GM13977 (cell line): ENCODE measurements around the gene RAB14.

Experiments
- DNase-seq: peaks from one replicate; pipeline ENCODE4 v3.0.0; 2012; ENCODE audit warnings: low spot score
- in situ Hi-C: fragments of 300-500 bp; cut with MboI; formaldehyde crosslinking; loops from one replicate; pipeline ENCODE4 v1.12.0; 2022; ENCODE audit warnings: low sequenced_read_pairs, low pct_unique_long_range_greater_than_20kb, mixed read lengths, inconsistent platforms; ENCODE audit not compliant: unreplicated experiment
- TF ChIP-seq, protein P1 (sequence below): IDR thresholded peaks from 2 replicates; pipeline ENCODE4 v1.5.1; 2012; ENCODE audit warnings: mild to moderate bottlenecking, control low read depth; ENCODE audit not compliant: insufficient read depth; ENCODE audit errors: extremely low read depth, missing control alignments

RAB14 gene

DNA sequence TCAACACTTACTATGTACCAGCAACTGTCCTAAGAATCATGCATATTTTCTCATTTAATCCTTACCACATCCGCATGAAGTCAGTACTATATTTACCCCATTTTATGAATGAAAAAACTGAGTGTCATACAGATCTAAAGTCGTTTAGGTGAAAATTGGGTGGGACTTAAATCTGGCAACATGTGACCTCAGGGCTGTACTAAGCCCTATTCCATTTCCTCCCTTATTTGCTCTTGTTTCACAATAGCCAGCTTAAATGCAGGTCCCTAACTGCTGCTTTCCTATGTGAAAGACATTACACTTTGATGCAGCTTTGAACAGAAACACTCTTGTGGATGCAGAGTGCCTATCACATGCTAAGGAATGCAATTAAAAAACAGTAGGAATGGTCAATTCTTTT lies 2.5 kb upstream of the RAB14 start:
- in situ Hi-C loops = no loop called here
- TF ChIP-seq, protein P1, sequence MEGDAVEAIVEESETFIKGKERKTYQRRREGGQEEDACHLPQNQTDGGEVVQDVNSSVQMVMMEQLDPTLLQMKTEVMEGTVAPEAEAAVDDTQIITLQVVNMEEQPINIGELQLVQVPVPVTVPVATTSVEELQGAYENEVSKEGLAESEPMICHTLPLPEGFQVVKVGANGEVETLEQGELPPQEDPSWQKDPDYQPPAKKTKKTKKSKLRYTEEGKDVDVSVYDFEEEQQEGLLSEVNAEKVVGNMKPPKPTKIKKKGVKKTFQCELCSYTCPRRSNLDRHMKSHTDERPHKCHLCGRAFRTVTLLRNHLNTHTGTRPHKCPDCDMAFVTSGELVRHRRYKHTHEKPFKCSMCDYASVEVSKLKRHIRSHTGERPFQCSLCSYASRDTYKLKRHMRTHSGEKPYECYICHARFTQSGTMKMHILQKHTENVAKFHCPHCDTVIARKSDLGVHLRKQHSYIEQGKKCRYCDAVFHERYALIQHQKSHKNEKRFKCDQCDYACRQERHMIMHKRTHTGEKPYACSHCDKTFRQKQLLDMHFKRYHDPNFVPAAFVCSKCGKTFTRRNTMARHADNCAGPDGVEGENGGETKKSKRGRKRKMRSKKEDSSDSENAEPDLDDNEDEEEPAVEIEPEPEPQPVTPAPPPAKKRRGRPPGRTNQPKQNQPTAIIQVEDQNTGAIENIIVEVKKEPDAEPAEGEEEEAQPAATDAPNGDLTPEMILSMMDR = no peak
- no peak for DNase-seq

DNA sequence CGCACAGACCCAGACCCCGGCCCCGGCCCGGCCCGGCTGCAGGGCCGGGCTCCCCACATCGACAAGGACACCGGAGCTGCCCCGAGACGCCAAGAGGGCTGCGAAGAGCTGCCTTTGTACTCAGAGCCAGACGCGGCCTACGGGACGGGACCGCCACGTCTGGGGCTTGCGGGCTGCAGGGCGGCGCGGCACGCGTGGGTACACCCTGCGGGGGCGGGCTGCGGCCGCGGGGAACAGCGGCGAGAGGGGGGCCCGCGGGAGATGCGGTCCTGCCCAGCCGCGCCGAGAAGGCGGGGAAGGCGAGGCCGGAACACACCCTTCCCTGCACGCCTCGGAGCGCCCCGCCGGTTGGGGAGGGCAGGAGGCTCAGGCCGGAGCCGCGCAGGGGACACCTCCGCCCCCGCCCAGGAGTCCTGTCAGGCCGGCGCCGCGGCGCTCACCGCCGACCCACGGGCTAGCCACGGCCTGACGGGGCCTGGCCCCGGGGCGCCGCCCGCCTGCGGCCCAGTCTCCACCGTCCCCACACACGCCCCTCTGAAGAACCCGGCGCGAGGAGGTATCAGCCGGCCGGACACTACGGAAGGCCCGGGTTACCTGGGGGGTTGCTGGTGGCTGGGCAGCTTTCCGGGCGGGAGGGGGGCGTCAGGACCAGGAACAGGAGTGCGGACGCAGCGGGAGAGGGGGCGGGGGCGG lies 478 bp downstream of the RAB14 start:
- TF ChIP-seq, protein P1 = no peak
- in situ Hi-C loops = no loop called here
- DNase-seq = peak; percentile 42

DNA sequence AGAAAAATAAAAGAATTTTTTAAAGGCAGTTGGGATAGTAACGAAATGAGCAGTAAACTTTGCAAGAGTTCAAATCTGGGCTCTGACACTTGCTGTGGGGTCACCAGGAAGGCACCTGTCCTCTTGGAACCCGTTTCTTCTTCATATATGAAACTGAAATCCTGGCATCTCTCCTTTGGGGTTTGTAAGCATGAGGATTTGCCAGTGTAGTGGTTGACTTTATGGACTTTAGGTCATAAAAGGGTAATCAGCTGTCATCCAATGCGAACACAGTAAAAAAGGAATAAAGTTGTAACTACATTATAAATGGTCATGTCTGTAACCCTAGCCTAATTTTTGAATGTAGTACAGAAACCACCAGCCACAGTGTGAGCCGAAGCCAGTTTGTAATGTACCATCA lies 1.3 kb downstream of the RAB14 start:
- in situ Hi-C loops = no loop called here
- DNase-seq = no peak
- TF ChIP-seq, protein P1 = no peak

DNA sequence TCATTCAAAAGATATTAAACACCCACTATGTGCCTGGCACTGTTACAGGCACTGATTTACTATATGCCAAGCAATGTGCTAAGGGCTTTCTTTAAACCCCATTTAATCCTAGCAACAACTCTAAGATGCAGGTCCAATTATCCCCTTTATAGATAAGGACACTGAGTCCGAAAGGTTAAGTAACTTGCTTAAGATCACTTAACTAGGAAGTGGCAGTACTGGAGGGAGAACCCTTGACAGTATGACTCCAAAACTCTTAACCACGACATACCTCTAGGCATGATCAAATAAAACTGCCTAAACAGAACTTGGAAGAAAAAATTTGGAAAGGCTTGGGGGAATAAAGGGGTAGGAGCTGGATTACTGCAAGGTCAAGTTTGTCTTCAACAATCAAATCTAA lies 1.7 kb downstream of the RAB14 start:
- in situ Hi-C loops = no loop called here
- DNase-seq = no peak

DNA sequence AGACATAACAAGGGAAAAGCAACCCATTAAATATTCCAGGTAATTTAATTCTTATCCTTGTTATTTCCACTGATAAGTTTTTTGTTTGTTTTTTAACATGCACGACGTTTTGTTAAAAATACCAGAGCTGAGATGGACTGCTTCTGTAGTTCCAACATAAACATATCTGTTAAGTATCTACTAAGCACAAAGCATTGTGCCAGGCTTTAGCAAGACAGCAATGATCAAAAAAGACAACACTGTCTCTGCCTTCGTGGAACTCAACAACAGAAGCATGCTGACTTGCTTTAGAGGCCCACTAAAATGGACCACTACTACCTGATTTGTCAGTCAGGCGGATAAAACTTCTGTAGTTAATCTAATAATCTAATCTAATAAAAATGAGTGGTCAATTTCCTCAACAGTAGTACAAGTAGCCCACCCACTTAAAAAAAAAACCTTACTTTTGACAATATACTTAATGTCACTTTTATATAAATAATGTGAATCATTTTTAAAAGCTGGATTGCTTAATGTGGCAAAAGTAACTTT lies 3.1 kb downstream of the RAB14 start:
- in situ Hi-C loops = no loop called here
- no peak for DNase-seq
- TF ChIP-seq, protein P1 = no peak

More for the DNA sequence above, 1.7 kb downstream of the RAB14 start:
- TF ChIP-seq, protein P1 = no peak

DNA sequence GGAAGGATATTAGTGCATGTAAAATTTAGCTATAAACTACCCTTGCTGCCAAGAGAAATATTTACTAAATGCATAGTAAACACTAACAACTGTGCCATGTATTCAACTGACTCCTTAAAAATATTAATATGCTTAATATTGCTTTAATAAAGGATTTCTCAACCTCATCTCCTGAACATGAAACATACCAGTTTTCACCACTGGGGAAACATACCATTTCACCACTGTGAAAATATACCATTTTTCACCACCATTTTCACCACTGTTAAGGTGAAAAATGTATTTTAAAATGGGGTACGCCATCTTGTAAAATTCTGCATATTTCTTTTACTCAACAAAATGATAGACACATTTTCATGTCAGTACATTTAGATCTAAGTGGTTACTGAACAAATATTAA lies 4.5 kb downstream of the RAB14 start:
- DNase-seq = no peak
- TF ChIP-seq, protein P1 = no peak
- in situ Hi-C loops = no loop called here

DNA sequence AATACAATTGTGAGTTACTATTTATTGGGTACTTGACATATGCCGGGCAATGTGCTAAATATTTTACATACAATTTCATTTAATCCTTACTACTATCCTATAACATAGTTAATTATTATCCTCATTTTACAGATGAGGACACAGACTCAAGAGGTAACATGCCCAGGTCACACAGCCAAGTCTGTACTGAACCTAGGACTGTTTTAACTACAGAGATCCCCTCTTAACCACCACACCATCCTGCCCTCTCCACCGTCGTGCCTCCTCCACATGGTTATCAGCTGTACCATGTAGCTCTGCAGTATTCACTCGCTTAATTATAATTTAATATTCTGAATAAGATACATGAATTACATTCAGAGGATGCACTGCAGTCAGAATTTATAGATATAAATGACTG lies 5.3 kb downstream of the RAB14 start:
- in situ Hi-C loops = no loop called here
- TF ChIP-seq, protein P1 = no peak
- DNase-seq = no peak
